MG63 (cell line): ENCODE data around the gene NEDD4L. TPM values are rescaled to one million over a fixed set of nuclear protein-coding genes. Genes with fewer than 3 reads are reported as not detected.

Experiments
- DNase-seq: peaks from one replicate; pipeline ENCODE4 v3.0.0-alpha.2; 2020
- H3K27me3 ChIP-seq: fragments of 250-450 bp; sonication (Bioruptor Pico); 2 replicates; pipeline ENCODE4 v1.5.1; 2020; ENCODE audit warnings: mild to moderate bottlenecking, moderate library complexity
- H3K36me3 ChIP-seq: fragments of 250-450 bp; sonication (Bioruptor Pico); 2 replicates; pipeline ENCODE4 v1.5.1; 2020; ENCODE audit warnings: mild to moderate bottlenecking, moderate library complexity
- H3K4me3 ChIP-seq: fragments of 250-450 bp; sonication (Bioruptor Pico); 2 replicates; pipeline ENCODE4 v1.5.1; 2020; ENCODE audit warnings: mild to moderate bottlenecking, moderate library complexity
- H3K9me3 ChIP-seq: fragments of 250-450 bp; sonication (Bioruptor Pico); 2 replicates; pipeline ENCODE4 v1.5.1; 2020; ENCODE audit warnings: mild to moderate bottlenecking, moderate library complexity
- total RNA-seq: library from RNA; depleted of rRNA; stranded (reverse); fragments of >200 nt; shearing (Covaris generic); gene quantifications from 2 replicates; pipeline ENCODE4 v1.2.3, GENCODE V29; 2014; ENCODE audit warnings: low replicate concordance

Gene NEDD4L
- total RNA-seq, 1 experiment from 2014 or later, result 28.8 TPM

DNA sequence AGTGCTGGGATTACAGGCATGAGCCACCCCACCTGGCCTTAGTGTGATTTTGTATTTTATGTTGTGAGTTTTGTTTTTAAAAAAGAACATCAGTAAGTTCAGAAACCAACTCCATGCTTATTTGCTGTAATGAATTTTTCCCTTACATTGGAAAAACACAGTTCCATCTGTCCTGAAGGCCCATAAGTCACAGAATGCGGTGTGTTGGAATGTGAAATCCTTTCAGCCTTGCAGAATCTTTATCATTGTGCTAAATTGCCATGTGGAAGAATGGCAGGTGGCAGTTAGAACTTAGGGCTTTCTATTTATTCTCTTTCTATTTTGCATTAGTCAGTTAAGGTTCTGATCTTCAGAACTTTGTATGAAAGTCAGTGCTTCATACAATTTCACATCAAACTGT is 52.6 kb downstream of the NEDD4L start:
- H3K36me3 ChIP-seq, result no peaks in the 10 kb centered on the region
- no peaks in the 10 kb centered on the region for H3K27me3 ChIP-seq
- H3K9me3 ChIP-seq, result no peaks in the 10 kb centered on the region
- no peak for DNase-seq
- H3K4me3 ChIP-seq, result no peak overlapping the region

- DNase-seq, result no peak
- Histone ChIP-seq H3K36me3 (no peaks in the 10 kb centered on the region), H3K27me3 (no peaks in the 10 kb centered on the region), H3K4me3 (no peak overlapping the region), H3K9me3 (no peaks in the 10 kb centered on the region)
These were observed 53.3 kb downstream of the NEDD4L start for GRCh38 chr18:58097121-58097906.

DNA sequence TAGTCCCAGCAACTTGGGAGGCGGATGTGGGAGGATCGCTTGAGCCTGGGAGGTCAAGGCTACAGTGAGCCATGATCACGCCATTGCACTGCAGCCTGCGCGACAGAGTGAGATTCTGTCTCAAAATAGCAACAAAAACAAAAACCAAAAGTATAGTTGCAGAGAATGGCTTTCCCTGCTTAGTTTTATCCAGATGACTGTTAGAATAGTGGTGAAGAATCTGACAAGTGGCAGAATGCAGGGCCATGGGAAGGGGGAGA is 53.8 kb downstream of the NEDD4L start:
- Histone ChIP-seq H3K27me3 (no peaks in the 10 kb centered on the region), H3K9me3 (no peaks in the 10 kb centered on the region), H3K4me3 (no peak overlapping the region), H3K36me3 (no peaks in the 10 kb centered on the region)
- no peak for DNase-seq

DNA sequence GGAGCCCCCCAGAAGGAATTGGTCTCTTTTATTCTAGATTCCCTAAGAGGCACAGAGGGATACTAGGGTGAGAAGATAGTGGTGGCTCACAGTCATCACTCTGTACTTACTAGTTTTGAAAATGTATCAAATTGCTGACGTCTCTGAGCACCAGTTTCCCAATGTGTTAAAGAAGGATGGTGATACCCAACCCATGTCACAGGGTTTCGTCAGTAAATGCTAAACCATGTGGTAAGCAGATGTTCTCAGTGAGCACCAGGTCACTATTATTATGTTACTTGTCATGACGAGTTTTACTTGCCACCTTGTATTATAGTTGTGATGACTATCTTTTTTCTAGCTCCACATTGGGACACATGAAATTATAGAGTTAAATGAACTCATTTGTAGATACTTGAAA is 54.7 kb downstream of the NEDD4L start:
- Histone ChIP-seq H3K9me3 (no peaks in the 10 kb centered on the region), H3K36me3 (no peaks in the 10 kb centered on the region), H3K4me3 (no peak overlapping the region), H3K27me3 (no peaks in the 10 kb centered on the region)
- DNase-seq, result no peak

DNA sequence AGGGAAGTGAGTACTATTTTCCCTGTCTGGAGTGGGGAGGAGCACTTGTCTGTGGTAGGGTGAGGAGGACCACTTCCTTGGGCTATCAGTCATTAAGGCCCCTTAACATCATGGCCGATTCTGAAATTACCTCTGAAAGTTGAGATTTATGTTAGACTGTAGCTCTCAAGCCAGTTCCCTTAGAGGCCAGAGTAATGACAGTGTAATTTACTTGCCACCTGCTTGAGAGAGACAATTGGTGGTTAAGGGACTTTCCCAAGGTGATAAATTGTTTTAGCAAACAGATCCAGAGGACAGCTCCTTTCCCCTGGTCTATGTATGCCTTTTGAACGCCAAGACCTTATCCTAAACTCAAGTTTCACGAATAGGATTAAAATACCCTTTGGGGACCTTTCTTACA is 56.1 kb downstream of the NEDD4L start:
- Histone ChIP-seq H3K36me3 (no peaks in the 10 kb centered on the region), H3K27me3 (no peaks in the 10 kb centered on the region), H3K9me3 (no peaks in the 10 kb centered on the region), H3K4me3 (no peak overlapping the region)
- DNase-seq, result no peak

DNA sequence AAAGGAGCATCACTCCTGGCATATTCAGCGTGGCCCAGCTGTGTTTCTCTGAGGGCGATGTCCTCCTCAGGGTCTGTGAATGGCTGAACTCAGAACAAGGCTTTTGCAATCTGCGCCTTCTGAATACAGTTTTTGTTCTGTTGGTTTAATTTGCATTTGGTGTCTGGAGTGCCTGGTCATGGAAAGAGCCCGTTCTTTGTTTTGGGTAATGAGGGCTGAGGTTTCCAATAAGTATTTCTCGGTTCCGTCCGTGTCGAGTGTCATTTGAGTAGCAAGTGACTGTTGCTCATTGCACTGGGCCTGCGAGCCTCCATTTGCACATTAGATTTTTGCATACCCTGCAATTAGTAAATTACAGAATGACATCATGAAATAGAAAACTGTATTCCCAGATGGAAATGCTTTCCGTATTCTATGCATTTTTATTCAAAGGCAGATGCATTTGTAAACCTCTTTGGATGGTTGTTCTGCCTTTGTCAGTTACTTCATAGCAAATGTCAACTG is 57.3 kb downstream of the NEDD4L start:
- Histone ChIP-seq H3K27me3 (no peaks in the 10 kb centered on the region), H3K36me3 (no peaks in the 10 kb centered on the region), H3K4me3 (no peak overlapping the region), H3K9me3 (no peaks in the 10 kb centered on the region)
- DNase-seq, result no peak

DNA sequence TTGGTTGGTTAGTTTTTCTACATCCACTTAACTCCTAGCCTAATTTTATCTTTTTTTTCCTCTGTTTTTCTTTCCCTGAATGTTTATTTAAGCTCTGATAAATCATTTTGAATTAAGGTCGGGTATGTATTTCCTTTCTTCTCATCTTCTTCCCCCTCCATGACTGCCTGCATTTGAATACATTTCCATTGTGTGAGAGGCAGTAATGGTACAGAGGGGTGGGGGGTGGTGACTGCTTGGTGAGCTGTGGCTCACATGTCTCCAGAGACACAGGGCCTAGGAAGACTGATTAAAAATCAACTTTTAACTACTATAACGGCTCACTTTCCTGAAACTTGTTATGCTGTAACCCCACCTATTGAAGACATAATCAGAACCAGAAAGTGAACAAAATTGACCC is 58.0 kb downstream of the NEDD4L start:
- no peak for DNase-seq
- Histone ChIP-seq H3K36me3 (no peaks in the 10 kb centered on the region), H3K27me3 (no peaks in the 10 kb centered on the region), H3K4me3 (no peak overlapping the region), H3K9me3 (no peaks in the 10 kb centered on the region)

- H3K27me3 ChIP-seq, result no peaks in the 10 kb centered on the region
- H3K36me3 ChIP-seq, result no peaks in the 10 kb centered on the region
- no peaks in the 10 kb centered on the region for H3K9me3 ChIP-seq
- no peak for DNase-seq
- H3K4me3 ChIP-seq, result no peak overlapping the region
These were observed 58.8 kb downstream of the NEDD4L start for GRCh38 chr18:58102875-58103274.

DNA sequence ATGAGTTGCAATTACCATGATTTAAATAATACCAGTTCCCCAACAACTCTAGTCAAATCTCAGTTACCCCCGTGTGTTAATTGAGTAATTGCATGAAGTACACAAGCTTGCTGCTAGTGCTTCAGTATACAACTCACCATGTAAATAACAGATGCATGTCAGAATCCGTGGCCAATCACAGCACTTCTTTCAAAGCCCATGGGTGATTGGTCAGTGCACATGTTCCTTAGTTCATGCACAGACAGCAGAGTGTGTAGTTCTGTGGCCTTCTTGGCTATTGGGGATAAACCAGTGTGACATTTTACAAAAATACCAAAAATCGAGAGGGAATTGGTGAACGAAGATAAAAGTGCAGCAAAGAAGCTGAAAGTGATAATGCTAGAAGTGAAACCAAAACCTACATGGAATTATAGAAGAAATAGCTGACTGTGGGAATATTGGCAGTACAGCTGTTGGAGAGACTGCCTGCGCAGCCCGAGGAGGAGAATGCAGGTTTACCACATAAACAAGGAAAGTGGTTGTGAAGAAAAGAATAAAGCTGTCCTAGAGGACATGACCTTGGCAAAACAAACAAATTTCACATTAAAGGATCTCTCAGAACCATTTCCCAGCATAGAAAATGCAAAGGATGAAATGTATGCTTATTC is 59.4 kb downstream of the NEDD4L start:
- Histone ChIP-seq H3K36me3 (no peaks in the 10 kb centered on the region), H3K9me3 (no peaks in the 10 kb centered on the region), H3K4me3 (no peak overlapping the region), H3K27me3 (no peaks in the 10 kb centered on the region)
- DNase-seq, result no peak

DNA sequence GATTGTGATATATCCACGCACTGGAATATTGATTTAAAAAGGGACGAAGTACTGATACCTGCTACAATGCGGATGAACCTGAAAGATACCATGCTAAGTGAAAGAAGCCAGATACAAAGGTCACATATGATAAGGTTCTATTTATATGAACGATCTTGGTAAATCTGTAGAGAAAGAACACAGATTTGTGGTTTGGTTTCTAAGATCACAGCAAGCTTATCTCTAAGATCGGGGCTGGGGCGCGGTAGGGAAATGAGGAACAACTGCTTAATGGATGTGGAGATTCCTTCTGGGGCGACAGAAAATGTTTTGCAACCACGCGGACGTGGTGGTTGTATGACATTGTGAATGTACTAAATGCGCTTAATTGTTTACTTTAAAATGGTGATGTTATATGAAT is 60.1 kb downstream of the NEDD4L start:
- no peaks in the 10 kb centered on the region for H3K9me3 ChIP-seq
- H3K36me3 ChIP-seq, result no peaks in the 10 kb centered on the region
- H3K4me3 ChIP-seq, result no peak overlapping the region
- no peak for DNase-seq
- no peaks in the 10 kb centered on the region for H3K27me3 ChIP-seq

- Histone ChIP-seq H3K36me3 (no peaks in the 10 kb centered on the region), H3K27me3 (no peaks in the 10 kb centered on the region), H3K4me3 (no peak overlapping the region), H3K9me3 (no peaks in the 10 kb centered on the region)
- DNase-seq, result peak; percentile 30
These were observed 61.3 kb downstream of the NEDD4L start for GRCh38 chr18:58105206-58105887.

DNA sequence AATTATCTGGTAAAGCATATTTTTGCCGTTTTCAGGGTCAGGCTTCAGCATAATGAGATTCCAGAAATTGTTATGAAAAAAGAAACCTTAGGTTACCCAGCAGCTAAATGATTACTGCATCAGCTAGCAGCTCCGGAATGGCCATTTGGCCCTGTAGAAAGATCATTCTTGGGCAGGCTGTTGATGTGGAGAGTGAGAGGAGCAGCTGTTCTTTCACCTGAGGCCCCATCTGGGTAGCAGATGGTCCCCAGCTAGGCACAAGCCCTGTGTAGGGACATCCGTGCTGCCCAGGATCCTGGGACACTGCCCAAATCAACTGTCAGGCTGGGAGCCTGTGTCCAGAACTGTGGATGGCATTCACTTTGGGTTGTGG is 61.8 kb downstream of the NEDD4L start:
- Histone ChIP-seq H3K9me3 (no peaks in the 10 kb centered on the region), H3K4me3 (no peak overlapping the region), H3K27me3 (no peaks in the 10 kb centered on the region), H3K36me3 (no peaks in the 10 kb centered on the region)
- no peak for DNase-seq

DNA sequence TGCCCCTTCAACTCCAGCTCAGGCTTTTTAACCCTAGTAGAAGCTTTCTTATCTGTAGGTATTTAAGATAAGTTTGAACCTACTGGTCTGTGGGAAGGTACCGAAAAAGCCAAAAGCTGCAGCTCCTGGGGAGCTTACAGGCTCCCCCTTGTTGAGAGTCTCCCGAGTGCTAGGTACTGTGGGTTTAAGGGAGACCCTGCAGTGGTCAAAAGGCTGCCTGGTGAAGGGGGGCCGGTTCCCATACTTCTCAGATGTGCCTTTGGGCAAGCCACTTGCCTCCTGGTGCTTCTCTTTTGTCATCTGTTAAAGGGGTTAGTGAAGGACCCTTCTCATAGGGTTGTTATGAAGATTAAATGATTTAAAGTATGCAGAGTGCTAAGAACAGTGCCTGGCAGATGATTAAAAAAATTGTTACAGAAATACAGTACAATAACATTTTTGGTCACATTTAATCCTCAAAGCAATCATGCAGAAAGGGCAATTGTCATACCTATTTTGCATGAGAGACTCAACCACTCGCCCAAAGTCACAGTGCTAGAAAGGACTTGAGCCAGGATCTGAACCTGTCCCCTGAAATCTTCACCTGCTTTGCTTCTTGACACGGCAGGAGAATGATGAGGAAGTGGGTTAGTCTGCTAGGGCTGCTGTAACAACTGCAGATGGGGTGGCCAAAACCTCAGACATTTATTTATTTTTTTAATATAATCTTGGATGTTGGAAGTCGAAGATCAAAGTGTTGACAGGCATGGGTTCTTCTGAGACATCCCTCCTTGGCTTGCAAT is 62.5 kb downstream of the NEDD4L start:
- no peak overlapping the region for H3K4me3 ChIP-seq
- H3K36me3 ChIP-seq, result no peaks in the 10 kb centered on the region
- H3K9me3 ChIP-seq, result no peaks in the 10 kb centered on the region
- H3K27me3 ChIP-seq, result no peaks in the 10 kb centered on the region
- DNase-seq, result no peak

- Histone ChIP-seq H3K4me3 (no peak overlapping the region), H3K27me3 (no peaks in the 10 kb centered on the region), H3K36me3 (no peaks in the 10 kb centered on the region), H3K9me3 (no peaks in the 10 kb centered on the region)
- no peak for DNase-seq
These were observed 65.2 kb downstream of the NEDD4L start for GRCh38 chr18:58109256-58109655.

DNA sequence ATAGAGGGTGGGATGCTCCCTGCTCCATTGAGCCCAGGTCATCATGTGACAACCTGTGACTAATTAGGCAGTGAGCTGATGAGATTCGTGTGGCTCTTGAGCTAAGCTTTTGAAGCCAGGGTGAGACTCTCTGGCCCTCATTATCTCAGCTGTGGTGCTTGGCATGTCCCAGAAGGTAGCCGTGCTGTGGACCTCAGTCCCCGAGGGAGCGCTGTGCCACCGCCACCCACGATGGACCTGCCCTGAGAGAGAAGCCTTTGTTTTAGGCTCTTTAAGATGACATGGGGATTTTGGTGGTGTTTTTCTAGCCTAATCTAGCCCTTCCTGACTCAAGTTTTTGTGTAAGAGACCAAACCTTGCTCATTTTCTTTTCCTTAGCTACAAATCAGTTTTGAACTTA is 66.4 kb downstream of the NEDD4L start:
- DNase-seq, result no peak
- Histone ChIP-seq H3K36me3 (no peaks in the 10 kb centered on the region), H3K4me3 (no peak overlapping the region), H3K27me3 (no peaks in the 10 kb centered on the region), H3K9me3 (no peaks in the 10 kb centered on the region)

GRCh38 chr18:58112174-58112573 is 68.1 kb downstream of the NEDD4L start:
- H3K27me3 ChIP-seq, result no peaks in the 10 kb centered on the region
- H3K9me3 ChIP-seq, result no peaks in the 10 kb centered on the region
- H3K36me3 ChIP-seq, result no peaks in the 10 kb centered on the region
- H3K4me3 ChIP-seq, result no peak overlapping the region
- no peak for DNase-seq

DNA sequence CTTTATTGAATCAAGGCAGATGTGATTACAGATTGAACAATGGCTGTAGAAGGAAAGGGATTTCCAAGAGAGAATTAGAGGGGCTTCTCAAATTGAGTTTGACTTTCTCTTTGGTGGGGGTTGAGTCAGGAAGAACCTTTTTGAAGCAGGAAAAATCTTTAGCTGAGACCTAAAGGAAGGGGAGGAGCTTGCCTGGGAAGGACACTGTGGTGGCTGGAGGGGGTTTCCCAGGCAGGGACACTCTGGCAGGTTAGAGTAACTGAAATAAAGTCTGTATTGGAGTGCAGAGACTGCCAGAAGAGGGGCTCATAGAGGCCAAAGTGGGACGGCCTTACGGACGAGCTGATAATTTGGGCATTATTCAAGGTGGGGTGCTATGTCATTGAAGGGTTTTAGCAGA is 69.3 kb downstream of the NEDD4L start:
- Histone ChIP-seq H3K27me3 (no peaks in the 10 kb centered on the region), H3K4me3 (no peak overlapping the region), H3K36me3 (no peaks in the 10 kb centered on the region), H3K9me3 (no peaks in the 10 kb centered on the region)
- no peak for DNase-seq
